ENCODE data around the gene CHAC1. TPM values are rescaled to one million over a fixed set of nuclear protein-coding genes. Genes with fewer than 3 reads are reported as not detected.

Gene CHAC1
- total RNA-seq, 4 donors from 2014 or later = 0.76 to 16.1 (median 6.4) TPM

DNA sequence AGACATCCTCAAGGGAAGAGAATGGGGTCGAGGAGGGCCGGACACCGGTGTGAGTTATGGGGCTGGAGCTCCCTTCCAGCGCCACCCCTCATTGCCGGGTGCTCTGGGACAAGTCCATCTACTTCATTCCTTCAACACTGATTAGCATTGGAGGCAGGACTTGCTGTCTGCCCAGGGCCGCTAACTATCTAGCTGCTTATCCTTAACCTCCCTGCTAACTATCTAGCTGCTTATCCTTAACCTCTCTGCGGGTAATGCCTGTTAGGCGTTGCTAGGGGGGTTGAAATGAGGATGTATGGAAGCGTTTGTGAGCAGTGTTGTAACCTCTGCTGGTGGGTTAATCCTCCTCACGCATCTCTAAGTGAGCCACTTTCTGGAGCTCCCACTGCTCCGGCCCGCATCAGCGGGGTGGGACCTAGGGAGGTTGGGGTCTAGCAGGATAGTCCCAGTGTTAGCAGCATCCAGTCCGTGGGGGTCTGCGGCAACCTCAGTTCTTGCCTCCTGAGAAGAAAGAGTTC, 10.9 kb upstream of the CHAC1 start:
- intact Hi-C loops (cut with DNase I) = loop anchor here (5.0 kb wide), 2 partner anchors 40 to 75 kb away; no protein-coding TSS in a partner anchor
- TF ChIP-seq CTCF (IDR thresholded peaks at IDR 0.05) (no peak), POLR2A (IDR thresholded peaks at IDR 0.05) (no peak)
- WGBS, 2 donors = 32 to 48% methylated on average over 7 to 9 of the region's 15 CpGs
- no peaks in the 10 kb centered on the region for H3K36me3 ChIP-seq
- DNase-seq = no peak
- no peaks in the 10 kb centered on the region for H3K27me3 ChIP-seq
- H3K4me1 ChIP-seq = peaks cover 22 to 52% (median 28%) of the 10 kb centered on the region in 3 donors
- no peaks in the 10 kb centered on the region for H3K9me3 ChIP-seq
- H3K4me3 ChIP-seq = peak overlapping the region; percentile 40 to 74 (median 56)
- peak overlapping the region; percentile 57 to 93 (median 85) for H3K27ac ChIP-seq

- H3K36me3 ChIP-seq = no peaks in the 10 kb centered on the region
- H3K4me3 ChIP-seq = peak overlapping the region in 1 of 4 donors; percentile 74
- H3K27me3 ChIP-seq = no peaks in the 10 kb centered on the region
- no peaks in the 10 kb centered on the region for H3K9me3 ChIP-seq
- no peak for DNase-seq
- H3K4me1 ChIP-seq = peaks cover 22 to 47% (median 28%) of the 10 kb centered on the region in 3 donors
- 62 to 76% methylated on average over 11 to 12 of the region's 12 CpGs for WGBS, 2 donors
- TF ChIP-seq POLR2A (IDR thresholded peaks at IDR 0.05) (no peak), CTCF (IDR thresholded peaks at IDR 0.05) (no peak)
- peak overlapping the region in 2 of 4 donors; percentile 90 to 93 for H3K27ac ChIP-seq
- intact Hi-C loops (cut with DNase I) = loop anchor here (5.0 kb wide), 2 partner anchors 41 to 74 kb away; no protein-coding TSS in a partner anchor
Observed at GRCh38 chr15:40942878-40943277, 10.4 kb upstream of the CHAC1 start.

GRCh38 chr15:40943764-40944365, 9.4 kb upstream of the CHAC1 start:
- H3K36me3 ChIP-seq = no peaks in the 10 kb centered on the region
- no peak for DNase-seq
- intact Hi-C loops (cut with DNase I) = loop anchor here (5.0 kb wide), 2 partner anchors 42 to 73 kb away; no protein-coding TSS in a partner anchor
- TF ChIP-seq POLR2A (IDR thresholded peaks at IDR 0.05) = no peak
- no peak for TF ChIP-seq CTCF (IDR thresholded peaks at IDR 0.05)
- no peak overlapping the region for H3K4me3 ChIP-seq
- no peaks in the 10 kb centered on the region for H3K27me3 ChIP-seq
- H3K27ac ChIP-seq = no peak overlapping the region
- 92 to 94% methylated on average over 3 to 5 of the region's 9 CpGs for WGBS, 2 donors
- peaks cover 22 to 41% (median 27%) of the 10 kb centered on the region in 3 donors for H3K4me1 ChIP-seq
- H3K9me3 ChIP-seq = no peaks in the 10 kb centered on the region

- Histone ChIP-seq H3K4me1 (peaks cover 22 to 41% (median 24%) of the 10 kb centered on the region in 3 donors), H3K27me3 (no peaks in the 10 kb centered on the region), H3K4me3 (no peak overlapping the region), H3K9me3 (no peaks in the 10 kb centered on the region), H3K27ac (no peak overlapping the region), H3K36me3 (no peaks in the 10 kb centered on the region)
- no peak for TF ChIP-seq POLR2A (IDR thresholded peaks at IDR 0.05)
- TF ChIP-seq CTCF (IDR thresholded peaks at IDR 0.05) = no peak
- no peak for DNase-seq
- WGBS, 2 donors = 87 to 92% methylated on average over 6 to 9 of the region's 11 CpGs
- intact Hi-C loops (cut with DNase I) = loop anchor here (5.0 kb wide), 2 partner anchors 42 to 73 kb away; no protein-coding TSS in a partner anchor
Observed at GRCh38 chr15:40944510-40945296, 8.6 kb upstream of the CHAC1 start.
